ENCODE data around the gene PLEKHG1. TPM values are rescaled to one million over a fixed set of nuclear protein-coding genes. Genes with fewer than 3 reads are reported as not detected.

PLEKHG1 gene
- total RNA-seq, 1 donor from 2014 or later: 3.3 TPM

GRCh38 chr6:150568560-150568959 is 31.1 kb upstream of the PLEKHG1 start:
- H3K36me3 Mint-ChIP-seq (ENCODE audit: unreplicated experiment): no peaks in the 10 kb centered on the region
- TF ChIP-seq, protein P1, sequence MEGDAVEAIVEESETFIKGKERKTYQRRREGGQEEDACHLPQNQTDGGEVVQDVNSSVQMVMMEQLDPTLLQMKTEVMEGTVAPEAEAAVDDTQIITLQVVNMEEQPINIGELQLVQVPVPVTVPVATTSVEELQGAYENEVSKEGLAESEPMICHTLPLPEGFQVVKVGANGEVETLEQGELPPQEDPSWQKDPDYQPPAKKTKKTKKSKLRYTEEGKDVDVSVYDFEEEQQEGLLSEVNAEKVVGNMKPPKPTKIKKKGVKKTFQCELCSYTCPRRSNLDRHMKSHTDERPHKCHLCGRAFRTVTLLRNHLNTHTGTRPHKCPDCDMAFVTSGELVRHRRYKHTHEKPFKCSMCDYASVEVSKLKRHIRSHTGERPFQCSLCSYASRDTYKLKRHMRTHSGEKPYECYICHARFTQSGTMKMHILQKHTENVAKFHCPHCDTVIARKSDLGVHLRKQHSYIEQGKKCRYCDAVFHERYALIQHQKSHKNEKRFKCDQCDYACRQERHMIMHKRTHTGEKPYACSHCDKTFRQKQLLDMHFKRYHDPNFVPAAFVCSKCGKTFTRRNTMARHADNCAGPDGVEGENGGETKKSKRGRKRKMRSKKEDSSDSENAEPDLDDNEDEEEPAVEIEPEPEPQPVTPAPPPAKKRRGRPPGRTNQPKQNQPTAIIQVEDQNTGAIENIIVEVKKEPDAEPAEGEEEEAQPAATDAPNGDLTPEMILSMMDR (IDR thresholded peaks at IDR 0.05): no peak
- no peaks in the 10 kb centered on the region for H3K9me3 Mint-ChIP-seq (ENCODE audit: unreplicated experiment)
- no peak overlapping the region for H3K27ac Mint-ChIP-seq (ENCODE audit: unreplicated experiment)
- peaks cover 45% of the 10 kb centered on the region for H3K27me3 Mint-ChIP-seq (ENCODE audit: unreplicated experiment)
- no peak for DNase-seq (ENCODE audit: extremely low spot score, unreplicated experiment)
- H3K4me3 Mint-ChIP-seq (ENCODE audit: unreplicated experiment): no peak overlapping the region
- no peaks in the 10 kb centered on the region for H3K4me1 Mint-ChIP-seq (ENCODE audit: unreplicated experiment)

GRCh38 chr6:150569161-150569560 is 30.5 kb upstream of the PLEKHG1 start:
- Mint-ChIP-seq H3K4me1 (ENCODE audit: unreplicated experiment) (no peaks in the 10 kb centered on the region), H3K27ac (ENCODE audit: unreplicated experiment) (no peak overlapping the region), H3K9me3 (ENCODE audit: unreplicated experiment) (no peaks in the 10 kb centered on the region), H3K36me3 (ENCODE audit: unreplicated experiment) (no peaks in the 10 kb centered on the region), H3K27me3 (ENCODE audit: unreplicated experiment) (peaks cover 45% of the 10 kb centered on the region), H3K4me3 (ENCODE audit: unreplicated experiment) (no peak overlapping the region)
- no peak for DNase-seq (ENCODE audit: extremely low spot score, unreplicated experiment)
- TF ChIP-seq, protein P1 (IDR thresholded peaks at IDR 0.05): no peak

- Mint-ChIP-seq H3K4me3 (ENCODE audit: unreplicated experiment) (no peak overlapping the region), H3K9me3 (ENCODE audit: unreplicated experiment) (no peaks in the 10 kb centered on the region), H3K27me3 (ENCODE audit: unreplicated experiment) (peaks cover 26% of the 10 kb centered on the region), H3K36me3 (ENCODE audit: unreplicated experiment) (no peaks in the 10 kb centered on the region), H3K4me1 (ENCODE audit: unreplicated experiment) (no peaks in the 10 kb centered on the region), H3K27ac (ENCODE audit: unreplicated experiment) (no peak overlapping the region)
- TF ChIP-seq, protein P1 (IDR thresholded peaks at IDR 0.05): no peak
- DNase-seq (ENCODE audit: extremely low spot score, unreplicated experiment): no peak
These were observed 26.5 kb upstream of the PLEKHG1 start for GRCh38 chr6:150573041-150573681.

GRCh38 chr6:150575836-150576235 is 23.8 kb upstream of the PLEKHG1 start:
- no peak overlapping the region for H3K4me3 Mint-ChIP-seq (ENCODE audit: unreplicated experiment)
- H3K4me1 Mint-ChIP-seq (ENCODE audit: unreplicated experiment): no peaks in the 10 kb centered on the region
- no peak for DNase-seq (ENCODE audit: extremely low spot score, unreplicated experiment)
- no peaks in the 10 kb centered on the region for H3K36me3 Mint-ChIP-seq (ENCODE audit: unreplicated experiment)
- H3K27me3 Mint-ChIP-seq (ENCODE audit: unreplicated experiment): peaks cover 22% of the 10 kb centered on the region
- H3K9me3 Mint-ChIP-seq (ENCODE audit: unreplicated experiment): no peaks in the 10 kb centered on the region
- H3K27ac Mint-ChIP-seq (ENCODE audit: unreplicated experiment): no peak overlapping the region
- TF ChIP-seq, protein P1 (IDR thresholded peaks at IDR 0.05): no peak

DNA sequence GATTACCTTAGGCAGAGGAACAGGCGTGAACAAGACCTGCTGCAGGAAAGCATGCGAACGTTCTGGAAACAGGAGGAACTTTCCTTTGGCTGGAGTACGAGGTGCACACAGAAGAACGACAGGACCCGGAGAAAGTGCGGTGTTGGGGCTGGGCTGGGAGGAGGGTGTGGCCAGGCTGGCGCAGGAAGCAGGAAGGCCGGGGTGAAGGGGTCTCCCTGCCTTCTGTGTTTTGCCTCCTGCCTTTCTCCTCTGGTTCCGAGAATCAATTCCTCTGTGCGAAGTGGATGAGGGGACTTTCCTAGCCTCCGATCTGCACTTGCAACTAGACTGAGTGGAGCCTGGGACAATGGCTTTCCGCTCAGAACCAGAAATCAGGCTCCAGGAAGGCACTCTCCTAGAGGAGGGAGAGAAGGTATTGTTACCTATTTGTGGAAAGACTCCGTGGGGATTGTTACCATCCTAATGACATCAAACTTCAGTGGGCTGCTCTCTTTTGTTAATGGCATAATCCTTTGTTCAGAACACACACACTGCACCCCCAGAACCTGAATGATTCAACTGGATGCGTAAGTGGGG is 22.9 kb upstream of the PLEKHG1 start:
- H3K9me3 Mint-ChIP-seq (ENCODE audit: unreplicated experiment): no peaks in the 10 kb centered on the region
- H3K27ac Mint-ChIP-seq (ENCODE audit: unreplicated experiment): no peak overlapping the region
- no peak for DNase-seq (ENCODE audit: extremely low spot score, unreplicated experiment)
- no peak overlapping the region for H3K4me3 Mint-ChIP-seq (ENCODE audit: unreplicated experiment)
- peaks cover 21% of the 10 kb centered on the region for H3K27me3 Mint-ChIP-seq (ENCODE audit: unreplicated experiment)
- TF ChIP-seq, protein P1 (IDR thresholded peaks at IDR 0.05): no peak
- no peaks in the 10 kb centered on the region for H3K4me1 Mint-ChIP-seq (ENCODE audit: unreplicated experiment)
- H3K36me3 Mint-ChIP-seq (ENCODE audit: unreplicated experiment): no peaks in the 10 kb centered on the region
